HG03571 (cell line): ENCODE results near the gene LBR.
"Not testable (repeated sequence)": the region's sequence is repeated elsewhere in the genome, so short reads cannot be mapped to it uniquely, and the experiment has no call there.

Experiments
- ATAC-seq: cut with Tn5 transposase; IDR thresholded peaks from one replicate; pipeline ENCODE4 v1.9.1; 2021; ENCODE audit not compliant: unreplicated experiment

The LBR gene

DNA sequence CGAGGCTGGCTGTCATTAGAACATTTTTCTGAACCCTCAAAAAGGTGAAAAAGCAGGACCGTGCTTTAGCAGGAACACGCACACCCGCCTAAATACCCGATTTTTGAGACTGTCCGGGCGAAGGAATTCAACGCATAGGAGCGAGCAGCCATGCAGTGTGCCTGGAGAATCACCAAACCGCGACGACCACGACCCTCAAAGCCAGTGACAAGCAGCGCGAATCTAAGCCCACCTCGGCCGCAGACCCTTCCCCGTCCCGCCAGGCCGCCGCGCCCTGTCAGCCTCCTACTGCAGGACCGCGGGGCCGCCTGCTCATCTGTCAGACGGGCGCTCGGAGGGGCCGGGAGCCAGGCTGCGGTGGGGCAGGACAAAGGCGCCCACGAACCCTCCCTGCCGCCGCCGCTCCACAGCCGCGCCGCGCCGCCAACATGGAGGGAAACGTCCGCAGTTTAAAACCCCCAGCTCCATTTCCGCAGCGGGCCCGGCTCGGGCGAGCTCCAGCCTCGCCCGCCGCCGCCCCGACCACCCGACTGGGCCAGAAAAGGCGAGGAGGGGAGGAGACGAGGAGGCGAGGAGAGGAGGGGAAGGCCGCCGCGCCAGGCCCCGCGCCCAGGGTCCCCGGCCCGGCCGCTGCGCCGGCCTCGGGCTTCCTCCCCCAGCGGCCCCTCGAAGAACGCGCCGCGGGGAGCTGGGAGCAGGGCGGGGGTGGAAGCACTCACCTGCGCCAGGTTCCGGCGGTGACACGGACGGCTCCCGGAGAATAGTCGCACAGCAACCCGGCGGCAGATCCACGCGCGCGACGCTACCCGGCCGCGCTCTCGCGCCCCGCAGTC lies at the start of gene LBR:
LBR (minus strand) TSS at position 804 of the 833 bp plus-strand sequence. CDS start 3,963 bp downstream, outside the sequence.
- peak; percentile 29 for ATAC-seq

- no peak for ATAC-seq
Measured at GRCh38 chr1:225477296-225477911, 49.6 kb upstream of the LBR start.

DNA sequence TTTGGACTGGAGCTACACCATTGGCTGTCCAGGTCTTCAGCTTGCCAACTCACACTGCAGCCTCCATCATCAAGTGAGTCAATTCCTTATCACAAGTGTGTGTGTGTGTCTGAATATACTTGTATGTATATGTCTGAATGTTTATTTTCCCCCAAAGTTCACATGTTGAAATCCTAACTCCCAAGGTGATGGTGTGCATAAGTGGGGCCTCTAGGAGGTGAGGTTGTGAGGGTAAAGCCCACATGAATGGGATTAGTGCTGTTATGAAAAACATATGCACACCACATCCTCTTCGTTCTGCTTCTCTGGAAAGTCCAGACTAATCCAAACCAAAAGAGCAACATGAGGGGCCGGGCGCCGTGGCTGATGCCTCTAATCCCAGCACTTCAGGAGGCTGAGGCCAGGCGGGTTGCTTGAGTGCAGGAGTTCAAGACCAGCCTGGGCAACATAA lies 48.7 kb upstream of the LBR start:
- no peak for ATAC-seq

DNA sequence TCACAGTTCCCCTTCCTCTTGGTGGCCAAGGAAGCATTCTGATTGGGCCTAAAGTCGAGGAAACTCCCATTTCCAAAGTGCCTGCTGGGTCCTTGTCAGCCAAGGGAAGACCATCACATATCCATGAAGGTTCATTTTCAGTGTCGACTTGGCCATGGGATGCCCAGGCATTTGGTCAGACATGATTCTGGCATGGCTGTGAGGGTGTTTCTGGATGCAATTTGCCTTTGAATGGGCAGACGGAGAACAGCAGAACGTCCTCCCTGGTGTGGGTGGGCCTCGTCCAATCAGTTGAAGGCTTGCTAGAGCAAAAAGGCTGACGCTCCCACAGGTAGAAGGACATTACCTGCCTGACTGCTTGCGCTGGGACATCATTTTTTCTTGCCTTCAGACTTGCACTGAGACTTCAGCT lies 48.3 kb upstream of the LBR start:
- ATAC-seq, result no peak

GRCh38 chr1:225474986-225475820 lies 47.4 kb upstream of the LBR start:
- no peak for ATAC-seq

- no peak for ATAC-seq
Measured at GRCh38 chr1:225474439-225474985, 46.7 kb upstream of the LBR start.

- not testable (repeated sequence) for ATAC-seq
Measured at GRCh38 chr1:225473676-225474438, 46.0 kb upstream of the LBR start.

GRCh38 chr1:225473266-225473665 lies 45.4 kb upstream of the LBR start:
- ATAC-seq, result not testable (repeated sequence)

DNA sequence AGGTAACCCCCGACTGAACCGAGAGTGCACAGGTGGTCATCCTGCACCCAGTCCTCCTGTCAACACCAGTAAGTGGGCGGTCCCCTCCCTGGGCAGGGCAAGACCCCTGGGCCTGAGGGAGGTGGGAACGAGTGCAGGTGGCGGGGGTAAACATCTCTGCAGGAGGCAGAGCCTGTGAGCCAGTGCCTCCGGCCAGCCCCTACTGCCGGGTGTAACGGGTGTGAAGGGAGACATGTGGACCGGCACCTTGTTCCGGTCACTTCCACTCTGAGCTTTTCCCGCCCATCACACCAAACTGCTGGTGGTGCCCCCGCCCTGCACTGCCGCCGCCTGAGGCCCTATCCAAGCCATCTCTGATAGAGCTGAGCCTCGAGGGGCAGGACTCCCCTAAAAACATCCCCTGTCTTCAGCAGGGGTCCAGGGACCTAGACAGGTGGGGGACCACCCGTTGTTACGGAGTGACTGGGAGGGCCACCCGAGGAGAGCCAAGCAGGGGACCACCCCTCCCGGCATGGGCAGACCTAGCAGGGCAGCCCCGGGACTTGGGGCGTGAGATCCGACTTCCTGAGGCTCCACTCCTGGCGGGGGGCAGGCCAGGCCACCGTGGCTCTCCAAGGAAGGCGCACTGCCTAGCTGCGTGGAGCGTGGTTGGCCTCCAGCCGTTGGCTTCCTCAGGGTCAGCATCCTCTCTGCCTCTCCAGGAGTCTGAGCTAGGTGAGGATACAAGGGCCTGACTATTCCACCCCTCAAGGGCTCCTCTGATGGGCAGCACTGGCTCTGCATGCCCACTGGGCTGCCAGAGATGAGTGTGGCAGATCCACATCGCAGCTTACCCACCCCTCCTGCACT lies 43.8 kb upstream of the LBR start:
- ATAC-seq, result no peak

DNA sequence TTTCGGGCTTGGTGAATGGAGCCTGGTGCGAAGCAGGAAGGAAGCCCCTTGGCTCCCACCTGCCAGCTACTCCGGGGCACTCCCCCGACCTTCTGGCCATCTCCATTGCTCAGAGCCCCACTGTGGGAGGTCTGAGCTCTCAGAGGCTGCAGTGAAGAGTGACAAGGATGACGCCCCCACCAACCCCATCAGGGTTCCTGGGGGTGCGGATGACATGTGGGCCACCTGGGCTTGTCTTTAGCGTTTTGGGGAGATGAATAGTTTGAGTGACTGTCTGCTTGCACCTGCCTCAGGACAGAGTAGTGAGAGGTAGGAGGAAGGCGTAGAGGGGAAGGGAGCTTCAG lies 43.2 kb upstream of the LBR start:
- no peak for ATAC-seq

GRCh38 chr1:225470211-225471108 lies 42.6 kb upstream of the LBR start:
- no peak for ATAC-seq

DNA sequence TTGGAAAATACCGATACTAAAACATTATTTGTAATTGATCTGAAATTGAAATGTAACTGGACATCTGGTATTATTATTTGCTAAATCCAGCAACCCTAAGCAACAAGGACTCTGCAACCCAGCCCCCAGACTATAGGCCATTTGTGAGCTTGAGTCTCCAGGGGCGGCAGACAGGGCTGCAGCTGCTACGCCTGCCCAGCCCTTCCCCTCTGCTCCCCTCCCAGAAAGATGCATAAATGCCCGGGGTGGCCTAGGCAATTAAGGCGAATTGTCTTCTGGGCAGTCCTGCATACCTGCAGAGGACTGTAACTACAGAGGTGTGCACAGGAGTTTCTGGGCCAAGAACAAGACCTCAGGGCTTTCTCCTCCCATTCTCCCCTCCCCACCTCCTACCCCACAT lies 41.2 kb upstream of the LBR start:
- ATAC-seq, result no peak

GRCh38 chr1:225468270-225469020 lies 40.6 kb upstream of the LBR start:
- no peak for ATAC-seq

- ATAC-seq, result peak; percentile 96
Measured at GRCh38 chr1:225467193-225468020, 39.6 kb upstream of the LBR start.

GRCh38 chr1:225466848-225467192 lies 39.0 kb upstream of the LBR start:
- ATAC-seq, result no peak

DNA sequence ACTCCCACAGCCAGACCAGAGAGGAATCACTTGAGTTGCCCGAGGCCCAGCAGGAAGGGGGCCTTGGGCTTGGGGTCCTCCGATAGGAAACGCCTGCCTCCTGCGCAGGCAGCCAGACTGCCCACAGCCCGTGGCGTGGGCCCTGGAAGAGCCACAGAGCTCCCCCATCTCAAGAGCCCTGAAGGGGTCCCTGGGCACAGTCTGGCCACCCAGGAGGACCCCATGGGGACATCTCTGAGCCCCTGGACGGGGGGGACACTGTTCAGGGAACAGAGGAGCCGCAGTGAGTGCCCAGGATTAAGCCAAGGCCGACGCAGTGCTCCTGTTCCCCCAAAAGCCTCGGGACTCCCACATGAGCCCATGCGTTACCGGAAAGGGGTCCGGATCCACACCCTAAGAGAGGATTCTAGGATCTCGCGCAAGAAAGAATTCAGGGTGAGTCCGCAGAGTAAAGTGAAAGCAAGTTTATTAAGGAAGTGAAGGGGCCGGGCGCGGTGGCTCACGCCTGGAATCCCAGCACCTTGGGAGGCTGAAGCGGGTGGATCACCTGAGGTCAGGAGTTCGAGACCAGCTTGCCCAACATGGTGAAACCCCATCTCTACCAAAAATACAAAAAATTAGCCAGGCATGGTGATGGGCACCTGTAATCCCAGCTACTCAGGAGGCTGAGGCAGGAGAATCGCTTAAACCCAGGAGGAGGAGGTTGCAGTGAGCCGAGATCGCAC lies 38.1 kb upstream of the LBR start:
- ATAC-seq, result no peak
